Right kidney (tissue), 9 donors: ENCODE data around the gene RPS25.
"Not testable (repeated sequence)": the region's sequence is repeated elsewhere in the genome, so short reads cannot be mapped to it uniquely, and the experiment has no call there.

Experiments
- DNase-seq: peaks from one replicate; pipeline ENCODE4 v3.0.0-alpha.2; 2016
- long read RNA-seq, 8 donors: transcript quantifications; one replicate each; lab custom pipeline, GENCODE V29; 2026

RPS25 gene
- long read RNA-seq, donor 1, transcript RPS25-202 (5 exons, 835 nt) = major isoform, 2,226 of 3,093 reads
- long read RNA-seq, donor 1, transcript RPS25-203 (5 exons, 711 nt) = minor isoform, 17 of 3,093 reads
- long read RNA-seq, donor 1, transcript RPS25-204 (3 exons, 1,462 nt) = minor isoform, 20 of 3,093 reads
- long read RNA-seq, donor 1, transcript RPS25-201 (2 exons, 1,078 nt) = minor isoform, 54 of 3,093 reads
- long read RNA-seq, donor 1, partial matches to known transcripts = 432 of 3,093 reads
- long read RNA-seq, donor 1, other reads (novel, unspliced or antisense) = 337 of 3,093 reads
- long read RNA-seq, donor 2, transcript RPS25-202 (5 exons, 835 nt) = major isoform, 1,201 of 1,596 reads
- long read RNA-seq, donor 2, transcript RPS25-201 (2 exons, 1,078 nt) = minor isoform, 17 of 1,596 reads
- long read RNA-seq, donor 2, transcript RPS25-203 (5 exons, 711 nt) = minor isoform, 11 of 1,596 reads
- long read RNA-seq, donor 2, transcript RPS25-204 (3 exons, 1,462 nt) = minor isoform, 7 of 1,596 reads
- long read RNA-seq, donor 2, partial matches to known transcripts = 171 of 1,596 reads
- long read RNA-seq, donor 2, other reads (novel, unspliced or antisense) = 184 of 1,596 reads
- long read RNA-seq, donor 3, transcript RPS25-201 (2 exons, 1,078 nt) = minor isoform, 17 of 835 reads
- long read RNA-seq, donor 3, transcript RPS25-202 (5 exons, 835 nt) = major isoform, 619 of 835 reads
- long read RNA-seq, donor 3, transcript RPS25-204 (3 exons, 1,462 nt) = minor isoform, 8 of 835 reads
- long read RNA-seq, donor 3, partial matches to known transcripts = 104 of 835 reads
- long read RNA-seq, donor 3, other reads (novel, unspliced or antisense) = 87 of 835 reads
- long read RNA-seq, donor 4, transcript RPS25-201 (2 exons, 1,078 nt) = minor isoform, 16 of 1,540 reads
- long read RNA-seq, donor 4, transcript RPS25-204 (3 exons, 1,462 nt) = minor isoform, 21 of 1,540 reads
- long read RNA-seq, donor 4, transcript RPS25-203 (5 exons, 711 nt) = minor isoform, 9 of 1,540 reads
- long read RNA-seq, donor 4, transcript RPS25-202 (5 exons, 835 nt) = major isoform, 1,141 of 1,540 reads
- long read RNA-seq, donor 4, partial matches to known transcripts = 199 of 1,540 reads
- long read RNA-seq, donor 4, other reads (novel, unspliced or antisense) = 150 of 1,540 reads
- long read RNA-seq, donor 5, transcript RPS25-204 (3 exons, 1,462 nt) = minor isoform, 23 of 2,013 reads
- long read RNA-seq, donor 5, transcript RPS25-203 (5 exons, 711 nt) = minor isoform, 7 of 2,013 reads
- long read RNA-seq, donor 5, transcript RPS25-202 (5 exons, 835 nt) = major isoform, 1,519 of 2,013 reads
- long read RNA-seq, donor 5, transcript RPS25-201 (2 exons, 1,078 nt) = minor isoform, 19 of 2,013 reads
- long read RNA-seq, donor 5, partial matches to known transcripts = 200 of 2,013 reads
- long read RNA-seq, donor 5, other reads (novel, unspliced or antisense) = 245 of 2,013 reads
- long read RNA-seq, donor 6, transcript RPS25-204 (3 exons, 1,462 nt) = minor isoform, 13 of 1,504 reads
- long read RNA-seq, donor 6, transcript RPS25-201 (2 exons, 1,078 nt) = minor isoform, 19 of 1,504 reads
- long read RNA-seq, donor 6, transcript RPS25-203 (5 exons, 711 nt) = minor isoform, 7 of 1,504 reads
- long read RNA-seq, donor 6, transcript RPS25-202 (5 exons, 835 nt) = major isoform, 1,118 of 1,504 reads
- long read RNA-seq, donor 6, partial matches to known transcripts = 179 of 1,504 reads
- long read RNA-seq, donor 6, other reads (novel, unspliced or antisense) = 167 of 1,504 reads
- long read RNA-seq, donor 7, transcript RPS25-203 (5 exons, 711 nt) = minor isoform, 8 of 2,321 reads
- long read RNA-seq, donor 7, transcript RPS25-202 (5 exons, 835 nt) = major isoform, 1,744 of 2,321 reads
- long read RNA-seq, donor 7, transcript RPS25-204 (3 exons, 1,462 nt) = minor isoform, 27 of 2,321 reads
- long read RNA-seq, donor 7, transcript RPS25-201 (2 exons, 1,078 nt) = minor isoform, 36 of 2,321 reads
- long read RNA-seq, donor 7, partial matches to known transcripts = 198 of 2,321 reads
- long read RNA-seq, donor 7, other reads (novel, unspliced or antisense) = 301 of 2,321 reads
- long read RNA-seq, donor 8, transcript RPS25-202 (5 exons, 835 nt) = major isoform, 1,086 of 1,482 reads
- long read RNA-seq, donor 8, transcript RPS25-204 (3 exons, 1,462 nt) = minor isoform, 15 of 1,482 reads
- long read RNA-seq, donor 8, transcript RPS25-201 (2 exons, 1,078 nt) = minor isoform, 20 of 1,482 reads
- long read RNA-seq, donor 8, partial matches to known transcripts = 192 of 1,482 reads
- long read RNA-seq, donor 8, other reads (novel, unspliced or antisense) = 164 of 1,482 reads

DNA sequence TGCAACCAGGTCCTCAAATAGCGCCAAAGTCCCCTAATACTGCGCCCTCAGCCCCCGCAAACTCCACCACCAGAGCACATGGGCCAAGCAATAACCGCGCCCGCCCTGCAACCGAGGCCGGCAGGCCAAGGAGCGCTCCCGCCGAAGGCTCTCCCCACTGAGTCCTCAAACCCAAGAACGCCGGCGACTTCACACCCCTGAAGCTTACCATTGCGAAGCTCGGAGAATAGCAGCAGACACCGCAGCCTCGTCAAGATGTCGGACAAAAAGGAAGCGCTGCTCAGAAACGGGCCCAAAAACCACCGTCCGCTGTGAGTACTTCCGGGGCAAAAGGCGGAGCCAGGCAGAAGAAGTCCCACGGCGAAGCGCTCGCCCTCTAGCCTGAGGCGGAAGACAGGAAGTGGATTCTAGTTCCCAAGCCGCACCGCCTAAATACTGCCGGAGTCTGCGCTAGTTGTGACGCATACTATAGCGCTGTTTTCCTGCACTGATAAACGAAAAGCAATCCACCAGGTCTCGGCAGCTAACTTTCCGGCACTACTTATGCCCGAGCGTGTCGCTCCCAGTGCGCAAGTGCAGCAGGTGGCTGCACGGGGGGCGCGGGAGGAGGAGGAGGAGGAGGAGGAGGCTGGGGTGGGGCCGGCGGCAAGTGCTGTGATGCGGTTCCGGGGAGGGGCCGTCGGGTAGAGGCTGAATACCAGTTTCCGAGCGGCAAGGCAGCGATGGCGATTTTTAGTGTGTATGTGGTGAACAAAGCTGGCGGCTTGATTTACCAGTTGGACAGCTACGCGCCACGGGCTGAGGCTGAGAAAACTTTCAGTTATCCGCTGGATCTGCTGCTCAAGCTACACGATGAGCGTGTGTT is at the start of gene RPS25, which contains the start of gene TRAPPC4:
TSS of gene RPS25 (minus strand) at position 270 of the 865 bp plus-strand sequence. CDS start at position 211, 59 bp downstream.
TSS of gene TRAPPC4 (plus strand) at position 693 of the 865 bp plus-strand sequence. CDS start at position 723, 30 bp downstream.
- DNase-seq = peak; percentile 97

DNA sequence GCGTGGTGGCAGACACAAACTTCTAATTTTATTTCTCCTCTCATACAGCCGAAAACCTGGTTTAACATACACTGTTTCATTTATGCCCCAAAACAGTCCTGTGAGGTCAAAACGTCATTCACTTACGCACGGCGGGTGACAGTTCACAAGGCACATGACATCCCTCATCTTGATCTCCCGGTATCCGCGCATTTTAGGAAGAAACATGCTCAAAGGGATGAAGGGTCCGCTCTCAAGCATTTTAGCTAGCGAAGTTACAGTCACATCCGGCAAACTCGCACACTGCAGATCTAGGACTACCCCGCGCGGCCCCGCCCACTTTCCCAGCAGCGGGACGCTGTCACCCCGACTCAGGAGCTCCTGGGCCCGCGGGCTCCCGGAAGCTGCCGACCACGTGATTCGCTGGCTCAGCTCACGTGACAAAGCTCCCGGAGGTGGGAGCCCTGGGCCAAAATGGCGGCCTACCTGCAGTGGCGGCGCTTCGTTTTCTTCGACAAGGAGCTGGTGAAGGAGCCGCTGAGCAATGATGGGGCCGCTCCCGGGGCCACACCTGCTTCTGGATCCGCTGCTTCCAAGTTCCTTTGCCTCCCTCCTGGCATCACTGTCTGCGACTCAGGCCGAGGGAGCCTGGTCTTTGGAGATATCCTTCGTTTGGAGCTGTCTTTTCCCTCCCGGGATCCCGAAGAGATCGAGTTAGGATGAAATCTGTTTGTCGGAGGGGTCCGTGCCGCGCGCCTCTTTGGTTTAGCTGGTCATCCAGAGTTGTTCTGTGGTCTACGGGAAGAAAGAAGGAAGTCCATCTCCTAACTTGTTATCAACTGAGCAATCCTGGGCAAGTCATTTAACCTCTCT is 49.5 kb upstream of the RPS25 start, which contains the start of gene VPS11:
TSS of gene VPS11 (plus strand) at position 448 of the 852 bp plus-strand sequence. CDS start at position 454, 6 bp downstream.
- peak; percentile 87 for DNase-seq

DNA sequence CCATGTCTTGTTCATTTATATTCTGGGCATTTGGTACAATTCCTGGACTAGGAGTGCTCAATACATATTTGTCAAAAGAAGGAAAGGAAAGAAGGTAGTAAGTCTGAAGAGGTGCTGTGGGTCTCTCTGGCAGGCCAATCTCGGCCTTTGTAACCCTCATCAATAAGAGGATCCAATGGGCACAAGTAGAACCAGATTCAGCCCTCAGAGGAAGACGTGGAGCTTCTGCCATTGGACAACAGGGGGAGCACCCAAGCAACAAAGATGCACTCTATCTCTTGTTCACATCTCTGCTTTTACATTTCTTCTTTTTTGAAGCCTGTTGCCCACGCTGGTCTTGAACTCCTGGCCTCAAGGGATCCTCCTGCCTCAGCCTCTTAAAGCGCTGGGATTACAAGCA is 47.2 kb upstream of the RPS25 start:
- DNase-seq = no peak

DNA sequence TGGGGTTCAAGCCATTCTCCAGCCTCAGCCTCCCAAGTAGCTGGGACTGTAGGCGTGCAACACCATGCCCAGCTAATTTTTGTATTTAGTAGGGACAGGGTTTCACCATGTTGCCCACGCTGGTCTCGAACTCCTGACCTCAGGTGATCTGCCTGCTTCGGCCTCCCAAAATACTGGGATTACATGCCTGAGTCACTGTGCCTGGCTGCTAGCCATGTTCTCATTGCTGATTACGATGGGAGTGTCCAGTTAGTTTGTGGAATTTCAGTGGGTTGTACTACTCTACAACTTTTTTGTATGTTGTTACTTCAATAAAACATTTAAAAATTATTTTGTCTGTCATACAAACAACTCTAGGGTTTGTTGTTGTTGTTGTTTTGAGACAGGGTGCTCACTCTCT is 44.6 kb upstream of the RPS25 start:
- no peak for DNase-seq

DNA sequence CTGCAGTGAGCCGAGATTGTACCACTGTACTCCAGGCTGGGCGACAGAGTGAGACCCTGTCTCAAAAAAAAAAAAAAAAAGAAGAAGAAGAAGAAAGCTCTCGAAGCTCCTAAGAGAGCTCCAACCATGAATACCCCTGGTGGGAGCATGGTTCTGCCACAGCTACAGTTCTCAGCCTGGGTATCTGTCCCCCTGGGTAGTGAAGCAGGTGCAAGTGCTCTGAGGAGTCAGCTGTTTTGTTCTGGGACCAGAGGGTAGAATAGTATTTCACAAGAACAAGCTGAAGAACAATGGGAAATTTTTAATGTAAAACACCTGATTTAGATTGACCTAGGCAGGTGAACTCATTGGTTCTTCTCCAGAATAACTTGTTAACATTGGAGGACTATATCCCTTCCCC is 43.1 kb upstream of the RPS25 start:
- no peak for DNase-seq

DNA sequence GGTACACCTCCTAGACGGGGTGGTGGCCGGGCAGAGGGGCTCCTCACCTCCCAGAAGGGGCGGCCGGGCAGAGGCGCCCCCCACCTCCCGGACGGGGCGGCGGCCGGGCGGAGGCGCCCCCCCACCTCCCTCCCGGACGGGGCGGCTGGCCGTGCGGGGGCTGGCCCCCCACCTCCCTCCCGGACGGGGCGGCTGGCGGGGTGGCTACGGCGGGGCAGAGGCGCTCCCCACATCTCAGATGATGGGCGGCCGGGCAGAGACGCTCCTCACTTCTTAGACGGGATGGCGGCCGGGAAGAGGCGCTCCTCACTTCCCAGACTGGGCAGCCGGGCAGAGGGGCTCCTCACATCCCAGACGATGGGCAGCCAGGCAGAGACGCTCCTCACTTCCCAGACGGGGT is 41.0 kb upstream of the RPS25 start:
- DNase-seq = not testable (repeated sequence)

DNA sequence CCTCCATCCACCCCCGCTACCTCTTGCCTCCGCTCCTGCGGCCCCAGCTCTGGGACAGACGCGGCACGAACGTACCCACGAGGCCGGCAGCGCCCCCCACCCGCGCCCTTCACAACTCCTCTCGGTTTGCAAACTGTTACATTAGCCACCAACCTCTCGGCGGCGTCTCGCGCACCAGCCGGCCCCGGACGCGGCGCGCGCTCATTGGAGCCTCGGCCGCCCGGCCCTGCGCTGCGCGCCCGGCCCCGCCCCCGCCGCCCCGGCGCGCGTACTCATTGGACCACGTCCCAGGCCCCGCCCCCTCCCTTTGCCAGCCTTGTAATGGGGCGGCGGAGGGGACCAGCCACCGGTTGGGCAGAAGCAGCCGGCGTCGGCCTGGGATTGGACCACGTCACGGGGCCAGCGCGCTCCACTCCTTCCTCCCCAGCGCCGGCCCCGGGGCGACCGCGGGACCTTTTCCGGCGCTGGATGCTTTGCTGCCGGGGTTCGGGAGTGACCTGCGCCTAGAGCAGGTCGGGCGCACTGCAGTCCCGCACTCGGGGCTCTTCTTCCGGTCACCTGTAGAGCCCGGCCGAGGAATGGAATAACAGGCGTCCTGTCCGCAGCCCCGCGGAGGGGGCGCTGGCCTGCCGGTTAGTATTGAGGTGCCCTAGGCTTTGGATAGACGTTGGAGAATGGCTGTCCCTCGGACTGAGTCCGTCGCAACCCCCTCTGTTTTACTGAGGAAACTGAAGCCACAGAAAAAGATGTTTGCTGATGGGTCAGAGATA is 39.0 kb upstream of the RPS25 start, which contains the start of gene HYOU1:
TSS of gene HYOU1 (minus strand) at position 206 of the 770 bp plus-strand sequence. CDS start 1,045 bp downstream, outside the sequence.
- DNase-seq = peak; percentile 92

DNA sequence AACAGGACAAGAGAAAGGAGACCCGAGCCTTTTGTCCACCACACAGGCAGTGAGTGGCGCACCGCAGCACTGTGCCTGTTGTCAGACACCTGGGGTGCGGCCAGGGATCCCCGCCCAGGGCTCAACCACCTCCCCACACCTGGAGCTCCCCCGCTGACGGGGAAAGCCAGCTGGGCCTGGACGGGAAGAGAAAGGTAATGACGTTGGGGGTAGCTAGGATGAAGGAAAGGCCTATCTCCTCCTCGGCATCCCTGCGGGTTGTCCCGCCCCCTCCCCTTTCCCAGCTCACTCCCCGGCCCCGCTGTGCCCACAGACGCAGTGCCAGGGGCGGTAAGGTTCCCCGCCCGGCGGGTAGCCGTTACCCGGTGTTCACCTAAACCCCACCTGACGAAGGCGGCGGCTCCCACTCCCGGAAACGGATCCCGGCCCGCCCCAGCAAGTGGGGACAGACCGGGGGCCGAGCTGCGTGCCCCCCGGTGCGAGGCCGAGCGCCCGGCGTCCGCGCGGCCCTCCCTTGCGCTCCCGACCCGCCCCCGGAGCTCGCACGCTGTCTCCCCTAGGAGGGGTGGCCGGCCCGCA is 38.4 kb upstream of the RPS25 start:
- peak; percentile 85 for DNase-seq

DNA sequence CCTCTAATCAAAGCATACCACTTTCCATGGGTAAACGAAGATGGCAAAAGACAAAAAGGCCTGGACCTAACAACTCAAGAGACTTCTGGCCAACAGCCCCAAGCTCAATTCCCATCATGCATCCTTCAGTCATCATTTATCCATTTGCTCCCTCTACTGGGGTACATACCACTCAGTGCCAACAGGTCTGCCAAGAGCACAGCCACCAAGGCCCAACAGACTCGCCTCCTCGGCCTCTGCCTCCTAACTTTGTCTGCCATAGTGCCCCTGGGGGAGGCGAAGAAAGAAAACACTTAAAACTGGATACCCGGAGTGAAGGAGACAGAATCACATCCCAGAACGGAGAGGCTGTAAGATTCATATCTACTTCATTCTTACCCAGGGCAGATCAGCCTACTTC is 37.8 kb upstream of the RPS25 start:
- peak; percentile 6 for DNase-seq

DNA sequence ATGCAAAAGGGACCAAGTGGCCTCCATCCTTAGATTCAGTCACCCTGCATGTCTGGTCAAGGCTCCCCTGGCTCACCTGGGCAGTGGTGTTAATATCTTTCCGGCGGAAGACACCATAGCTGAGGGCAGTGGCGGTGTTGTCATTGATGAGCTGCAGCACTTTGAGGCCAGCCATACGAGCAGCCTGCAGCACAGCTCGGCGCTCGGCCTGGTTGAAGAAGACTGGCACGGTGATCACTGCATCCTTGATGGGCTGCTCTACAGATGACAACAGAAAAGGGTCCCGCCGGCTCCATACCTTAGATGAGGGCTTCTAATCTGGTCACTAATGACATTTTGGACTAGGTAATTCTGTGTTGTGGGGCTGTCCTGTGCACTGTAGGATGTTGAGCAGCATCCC is 36.3 kb upstream of the RPS25 start:
- no peak for DNase-seq

DNA sequence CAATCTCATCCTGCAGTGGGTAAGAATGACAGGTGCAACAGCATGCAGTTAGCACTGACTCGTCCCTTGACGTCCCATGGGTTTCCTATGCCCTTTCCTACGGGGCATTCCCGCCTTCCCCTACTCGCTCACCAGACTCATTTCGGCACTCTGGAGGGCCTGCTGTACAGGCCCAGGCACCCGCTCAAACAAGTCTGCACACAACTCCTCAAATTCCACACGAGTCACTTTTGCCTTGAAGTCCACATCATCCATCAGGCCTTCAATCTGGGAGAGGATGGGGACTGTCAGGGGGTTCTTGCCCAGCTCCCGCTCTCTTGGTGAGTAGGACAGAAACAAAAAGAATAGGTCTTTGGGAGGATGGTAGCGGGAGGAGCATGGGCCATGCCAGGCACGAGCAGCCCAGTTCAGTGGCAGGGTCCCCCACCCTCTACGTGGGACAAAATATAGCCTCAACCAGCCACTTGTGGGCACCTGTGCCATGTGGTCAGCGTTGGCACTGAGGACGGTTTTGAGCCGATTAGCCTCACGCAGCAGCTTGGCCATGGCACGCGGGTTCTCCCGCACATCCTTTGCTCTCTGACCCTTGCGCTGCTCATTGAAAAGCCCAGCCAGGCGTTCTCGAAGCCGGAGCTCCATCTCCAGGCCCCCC is 34.1 kb upstream of the RPS25 start:
- DNase-seq = no peak

DNA sequence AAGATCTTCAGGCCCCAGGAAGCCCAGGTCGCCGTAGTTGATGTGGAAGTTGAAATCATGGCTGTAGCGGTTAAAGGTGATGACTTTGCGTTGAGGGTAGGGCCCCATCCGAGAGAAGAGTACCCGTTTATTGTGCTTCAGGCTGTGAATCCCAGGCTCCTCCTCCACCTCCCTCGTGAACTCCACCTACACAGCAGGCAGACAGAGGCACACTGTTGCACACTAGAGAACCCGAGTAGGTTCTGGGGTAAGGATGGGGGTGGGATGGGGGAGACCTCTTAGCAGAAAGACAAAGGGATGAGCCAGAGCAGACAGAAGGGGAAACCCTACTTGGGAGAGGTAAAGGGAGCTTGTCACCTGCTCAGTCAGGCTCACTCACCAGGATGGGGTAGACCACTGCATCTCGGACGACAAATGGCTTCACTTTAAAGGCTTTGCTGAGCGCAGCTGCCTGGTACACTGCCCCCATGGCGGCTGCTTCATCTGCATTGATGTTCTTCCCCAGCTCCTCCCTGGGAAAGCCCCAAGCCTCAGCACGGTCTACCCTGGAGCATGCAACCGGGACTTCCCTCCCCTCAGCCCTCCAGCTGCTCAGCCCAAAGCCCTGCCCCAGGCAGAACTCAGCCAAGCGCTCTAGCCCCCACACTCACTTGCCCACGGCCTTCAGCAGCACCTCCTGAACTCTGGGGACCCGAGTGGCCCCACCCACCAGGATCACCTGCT is 33.5 kb upstream of the RPS25 start:
- no peak for DNase-seq

DNA sequence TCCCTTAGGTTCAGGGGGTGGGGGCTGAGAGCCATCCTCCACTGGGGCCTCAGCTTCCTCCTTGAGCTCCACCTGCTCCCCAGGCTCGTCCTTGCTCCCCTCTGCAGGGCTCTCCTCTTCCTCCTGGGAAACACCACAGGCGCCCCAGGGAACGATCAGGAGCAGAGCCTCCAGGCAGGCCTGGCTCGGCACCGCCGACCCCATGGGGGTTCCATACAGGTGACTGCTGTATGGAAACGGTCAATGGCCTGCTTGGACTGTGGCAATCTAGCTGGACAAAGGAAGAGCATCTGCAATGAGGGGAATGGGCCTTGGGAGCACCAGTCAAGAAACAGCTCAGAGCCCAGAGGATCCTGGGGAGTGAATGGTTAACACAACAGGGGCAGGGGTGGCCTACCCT is 30.9 kb upstream of the RPS25 start:
- DNase-seq = no peak

DNA sequence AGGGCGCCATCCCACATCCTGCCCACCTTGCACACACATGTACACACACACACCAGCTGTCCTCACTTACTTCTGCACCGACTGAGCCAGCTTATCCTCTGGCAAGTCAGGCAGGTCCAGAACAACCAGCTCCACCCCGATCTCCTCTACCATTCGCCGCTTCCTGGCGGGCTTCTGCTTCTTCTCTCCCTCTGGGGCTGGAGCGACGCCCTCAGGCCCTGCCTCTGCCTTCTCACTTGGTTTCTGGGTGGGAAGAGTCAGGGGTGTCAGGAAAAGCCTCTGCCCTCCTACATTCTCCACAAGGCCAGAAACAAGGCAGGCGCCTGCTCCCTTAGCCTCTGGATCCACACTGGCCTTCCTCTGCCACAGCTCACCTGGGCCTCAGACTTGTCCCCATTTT is 30.5 kb upstream of the RPS25 start:
- DNase-seq = no peak

DNA sequence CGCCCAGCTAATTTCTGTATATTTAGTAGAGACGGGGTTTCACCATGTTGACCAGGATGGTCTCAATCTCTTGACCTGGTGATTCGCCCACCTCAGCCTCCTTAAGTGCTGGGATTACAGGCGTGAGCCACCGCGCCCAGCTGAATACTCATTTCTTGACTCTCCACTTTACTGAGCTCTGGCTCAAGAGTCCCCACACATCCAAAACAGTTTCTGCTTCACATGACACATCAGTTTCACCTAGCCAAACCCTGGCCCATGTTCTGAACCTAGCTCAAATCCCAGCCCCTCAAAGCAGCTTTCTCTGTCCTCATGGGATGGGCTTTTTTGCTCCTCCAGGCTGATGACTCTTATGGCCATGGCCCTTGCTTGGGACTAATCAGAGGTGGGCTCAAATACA is 29.1 kb upstream of the RPS25 start:
- DNase-seq = no peak
